Mesenchymal stem cell (in vitro differentiated cells and primary cell): ENCODE measurements around the gene ZBTB21.

Source experiments
- DNase-seq: peaks from one replicate; pipeline ENCODE4 v3.0.0-alpha.2; 2013
- H2AFZ ChIP-seq: one replicate; pipeline ENCODE4 v1.6.1; 2013; ENCODE audit warnings: low read depth, mild to moderate bottlenecking, control low read depth, inconsistent platforms, low read length, moderate library complexity
- H2AK5ac ChIP-seq: 2 replicates; pipeline ENCODE4 v1.6.1; 2013; ENCODE audit warnings: low read length, moderate library complexity, mild to moderate bottlenecking, inconsistent platforms; ENCODE audit not compliant: severe bottlenecking
- H2BK120ac ChIP-seq: one replicate; pipeline ENCODE4 v1.6.1; 2013; ENCODE audit warnings: low read depth, mild to moderate bottlenecking, inconsistent platforms, low read length, moderate library complexity
- H2BK12ac ChIP-seq, 2 experiments: one replicate each; pipeline ENCODE4 v1.6.1; 2013; ENCODE audit warnings: inconsistent platforms in 2 of 2, low read length in 2 of 2, mild to moderate bottlenecking in 2 of 2, moderate library complexity in 2 of 2, control low read depth in 1 of 2
- H2BK15ac ChIP-seq: one replicate; pipeline ENCODE4 v1.6.1; 2013; ENCODE audit warnings: mild to moderate bottlenecking, low read depth, inconsistent platforms; ENCODE audit not compliant: poor library complexity, severe bottlenecking
- H2BK5ac ChIP-seq: 2 replicates; pipeline ENCODE4 v1.6.1; 2013; ENCODE audit warnings: low read depth, mild to moderate bottlenecking, low read length, control low read depth, inconsistent platforms; ENCODE audit not compliant: poor library complexity, severe bottlenecking
- H3K14ac ChIP-seq, 2 experiments: one replicate each; pipeline ENCODE4 v1.6.1; 2013; ENCODE audit warnings: inconsistent platforms in 2 of 2, low read length in 2 of 2, control low read depth in 1 of 2, mild to moderate bottlenecking in 1 of 2, moderate library complexity in 1 of 2
- H3K18ac ChIP-seq, 2 experiments: one replicate each; pipeline ENCODE4 v1.6.1; 2013; ENCODE audit warnings: inconsistent platforms in 2 of 2, low read length in 2 of 2, control low read depth in 1 of 2, low read depth in 1 of 2, mild to moderate bottlenecking in 1 of 2
- H3K23ac ChIP-seq, 2 experiments: one replicate each; pipeline ENCODE4 v1.6.1; 2013; ENCODE audit warnings: inconsistent platforms in 2 of 2, low read length in 2 of 2, mild to moderate bottlenecking in 2 of 2, moderate library complexity in 2 of 2, control low read depth in 1 of 2
- H3K27ac ChIP-seq: 2 replicates; pipeline ENCODE4 v1.5.1; 2013; ENCODE audit warnings: mild to moderate bottlenecking, moderate library complexity, low read length, control low read depth, inconsistent platforms; ENCODE audit not compliant: poor library complexity, severe bottlenecking
- H3K27me3 ChIP-seq, 2 experiments: 2 replicates each; pipeline versions ENCODE4 v1.6.1 to v1.7.0; 2013; ENCODE audit warnings: low read length in 2 of 2, mild to moderate bottlenecking in 2 of 2, moderate library complexity in 2 of 2, control low read depth in 1 of 2, inconsistent platforms in 1 of 2; ENCODE audit not compliant: control insufficient read depth in 1 of 2, insufficient read depth in 1 of 2
- H3K36me3 ChIP-seq, 2 experiments: 2 replicates each; pipeline versions ENCODE4 v1.6.1 to v1.7.0; 2013; ENCODE audit warnings: low read length in 2 of 2, control low read depth in 1 of 2, inconsistent platforms in 1 of 2, low read depth in 1 of 2, mild to moderate bottlenecking in 1 of 2; ENCODE audit not compliant: insufficient read depth in 2 of 2, control insufficient read depth in 1 of 2
- H3K4ac ChIP-seq, 2 experiments: one replicate each; pipeline ENCODE4 v1.6.1; 2013; ENCODE audit warnings: inconsistent platforms in 2 of 2, low read length in 2 of 2, mild to moderate bottlenecking in 2 of 2, moderate library complexity in 2 of 2, control low read depth in 1 of 2, low read depth in 1 of 2
- H3K4me1 ChIP-seq: 2 replicates; pipeline ENCODE4 v1.6.1; 2013; ENCODE audit warnings: low read depth, low read length, control low read depth; ENCODE audit not compliant: control insufficient read depth, insufficient read depth
- H3K4me2 ChIP-seq: 2 replicates; pipeline ENCODE4 v1.6.1; 2013; ENCODE audit warnings: low read length, mild to moderate bottlenecking, inconsistent platforms; ENCODE audit not compliant: poor library complexity, severe bottlenecking
- H3K4me3 ChIP-seq, 2 experiments: 2 replicates each; pipeline versions ENCODE4 v1.5.1 to v1.7.0; 2013; ENCODE audit warnings: low read length in 2 of 2, mild to moderate bottlenecking in 2 of 2, control low read depth in 1 of 2, low read depth in 1 of 2; ENCODE audit not compliant: insufficient read depth in 1 of 2
- H3K79me1 ChIP-seq: replicated peaks from 2 replicates; pipeline ENCODE4 v1.6.1; 2013; ENCODE audit warnings: mild to moderate bottlenecking, control low read depth, low read length, inconsistent platforms; ENCODE audit not compliant: poor library complexity, severe bottlenecking
- H3K9ac ChIP-seq: 2 replicates; pipeline ENCODE4 v1.7.0; 2013; ENCODE audit warnings: mild to moderate bottlenecking, low read length, moderate library complexity
- H3K9me3 ChIP-seq: 2 replicates; pipeline ENCODE4 v1.7.0; 2013; ENCODE audit warnings: mild to moderate bottlenecking, low read length; ENCODE audit not compliant: control insufficient read depth
- H4K8ac ChIP-seq: one replicate; pipeline ENCODE4 v1.6.1; 2013; ENCODE audit warnings: inconsistent platforms, mild to moderate bottlenecking, low read length, moderate library complexity
- H4K91ac ChIP-seq: one replicate; pipeline ENCODE4 v1.6.1; 2013; ENCODE audit warnings: mild to moderate bottlenecking, low read length, inconsistent platforms
- WGBS: methylation state at CpG from one replicate; pipeline ENCODE4 v1.1.7; 2013; ENCODE audit warnings: mixed read lengths; 5-methylcytosine and 5-hydroxymethylcytosine counted together

ZBTB21 gene

GRCh38 chr21:41941941-41942340 is 68.2 kb downstream of the ZBTB21 start:
- Histone ChIP-seq H3K27ac (no peak overlapping the region), H2BK15ac (no peak overlapping the region), H3K36me3 (peaks cover 6 to 22% of the 10 kb centered on the region in 2 experiments), H3K27me3 (no peaks in the 10 kb centered on the region), H2BK120ac (no peak overlapping the region), H2AFZ (no peak overlapping the region), H3K4me1 (peaks cover 5% of the 10 kb centered on the region), H3K23ac (no peak overlapping the region), H4K8ac (no peak overlapping the region), H3K4me3 (no peak overlapping the region), H3K14ac (no peak overlapping the region), H3K9me3 (no peaks in the 10 kb centered on the region), H4K91ac (no peak overlapping the region), H3K18ac (no peak overlapping the region), H3K4me2 (no peak overlapping the region), H3K4ac (no peak overlapping the region), H2AK5ac (no peak overlapping the region), H3K79me1 (peaks cover 40% of the 10 kb centered on the region), H3K9ac (no peak overlapping the region), H2BK5ac (no peak overlapping the region), H2BK12ac (no peak overlapping the region)
- no peak for DNase-seq
- WGBS: 95% methylated on average over 8 of the region's 12 CpGs

- Histone ChIP-seq H3K18ac (no peak overlapping the region), H4K8ac (no peak overlapping the region), H4K91ac (no peak overlapping the region), H2BK120ac (no peak overlapping the region), H3K4me2 (no peak overlapping the region), H3K23ac (no peak overlapping the region), H3K27ac (no peak overlapping the region), H2BK15ac (no peak overlapping the region), H3K36me3 (peaks cover 6 to 25% of the 10 kb centered on the region in 2 experiments), H3K27me3 (no peaks in the 10 kb centered on the region), H2AK5ac (no peak overlapping the region), H3K4me1 (peaks cover 5% of the 10 kb centered on the region), H3K9me3 (no peaks in the 10 kb centered on the region), H2BK5ac (no peak overlapping the region), H2BK12ac (no peak overlapping the region), H3K9ac (no peak overlapping the region), H2AFZ (no peak overlapping the region), H3K4me3 (no peak overlapping the region), H3K79me1 (peaks cover 35% of the 10 kb centered on the region), H3K14ac (no peak overlapping the region), H3K4ac (no peak overlapping the region)
- WGBS: 100% methylated on average over 2 of the region's 3 CpGs
- no peak for DNase-seq
Measured at GRCh38 chr21:41940431-41940830, 69.7 kb downstream of the ZBTB21 start.

GRCh38 chr21:41939391-41939790 is 70.8 kb downstream of the ZBTB21 start:
- Histone ChIP-seq H2AK5ac (no peak overlapping the region), H2BK12ac (no peak overlapping the region), H2AFZ (no peak overlapping the region), H4K8ac (no peak overlapping the region), H3K9ac (no peak overlapping the region), H3K4me3 (no peak overlapping the region), H3K36me3 (peaks cover 6 to 25% of the 10 kb centered on the region in 2 experiments), H3K9me3 (no peaks in the 10 kb centered on the region), H3K4me1 (peaks cover 5% of the 10 kb centered on the region), H3K14ac (no peak overlapping the region), H2BK15ac (no peak overlapping the region), H3K27me3 (no peaks in the 10 kb centered on the region), H3K4me2 (no peak overlapping the region), H3K23ac (no peak overlapping the region), H3K79me1 (peaks cover 32% of the 10 kb centered on the region), H3K4ac (no peak overlapping the region), H3K18ac (no peak overlapping the region), H3K27ac (no peak overlapping the region), H2BK5ac (no peak overlapping the region), H4K91ac (no peak overlapping the region), H2BK120ac (no peak overlapping the region)
- WGBS: 99% methylated on average over 8 of the region's 8 CpGs
- DNase-seq: no peak
